ENCODE measurements around the gene VSIG4.

VSIG4 gene

GRCh38 chrX:66024570-66024969, 15.3 kb downstream of the VSIG4 start:
- in situ Hi-C loops (cut with HindIII; ENCODE audit: low sequenced_read_pairs), result no loop called here

- in situ Hi-C loops (cut with HindIII; ENCODE audit: low sequenced_read_pairs), result no loop called here
Observed at GRCh38 chrX:66024092-66024467, 15.8 kb downstream of the VSIG4 start.

DNA sequence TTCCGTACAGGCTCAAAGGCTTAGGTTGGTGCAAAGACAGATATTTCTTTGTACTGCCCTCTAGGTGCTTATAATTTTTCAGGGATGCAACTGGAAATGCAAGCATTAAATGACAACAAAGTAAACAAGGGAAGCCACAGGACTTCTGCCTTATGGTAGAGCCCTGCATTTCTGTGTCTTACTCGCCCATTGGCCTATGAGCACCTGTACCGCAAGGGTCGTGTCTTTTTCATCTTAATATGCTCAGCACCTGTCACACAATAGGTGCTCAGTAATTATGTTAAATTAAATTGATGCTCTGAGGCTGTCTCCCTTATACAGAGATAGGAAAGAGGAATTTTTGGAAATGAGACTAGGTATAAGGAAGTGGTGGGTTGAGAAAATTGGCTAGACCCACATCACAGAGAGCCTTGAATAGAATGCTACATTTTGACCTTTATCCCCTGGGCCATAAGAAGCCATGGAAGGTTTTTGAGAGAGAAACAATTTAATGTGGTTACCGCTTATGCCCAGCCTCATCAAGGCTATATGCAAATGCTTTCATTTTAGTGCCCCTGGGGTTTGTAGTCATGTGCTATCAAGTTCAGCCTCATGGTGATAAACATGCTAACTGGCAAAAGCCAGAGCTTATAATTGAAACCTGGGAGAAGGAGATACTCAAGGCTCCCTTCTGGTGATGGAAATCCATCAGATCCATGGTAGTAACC, 16.3 kb downstream of the VSIG4 start:
- in situ Hi-C loops (cut with HindIII; ENCODE audit: low sequenced_read_pairs), result no loop called here

DNA sequence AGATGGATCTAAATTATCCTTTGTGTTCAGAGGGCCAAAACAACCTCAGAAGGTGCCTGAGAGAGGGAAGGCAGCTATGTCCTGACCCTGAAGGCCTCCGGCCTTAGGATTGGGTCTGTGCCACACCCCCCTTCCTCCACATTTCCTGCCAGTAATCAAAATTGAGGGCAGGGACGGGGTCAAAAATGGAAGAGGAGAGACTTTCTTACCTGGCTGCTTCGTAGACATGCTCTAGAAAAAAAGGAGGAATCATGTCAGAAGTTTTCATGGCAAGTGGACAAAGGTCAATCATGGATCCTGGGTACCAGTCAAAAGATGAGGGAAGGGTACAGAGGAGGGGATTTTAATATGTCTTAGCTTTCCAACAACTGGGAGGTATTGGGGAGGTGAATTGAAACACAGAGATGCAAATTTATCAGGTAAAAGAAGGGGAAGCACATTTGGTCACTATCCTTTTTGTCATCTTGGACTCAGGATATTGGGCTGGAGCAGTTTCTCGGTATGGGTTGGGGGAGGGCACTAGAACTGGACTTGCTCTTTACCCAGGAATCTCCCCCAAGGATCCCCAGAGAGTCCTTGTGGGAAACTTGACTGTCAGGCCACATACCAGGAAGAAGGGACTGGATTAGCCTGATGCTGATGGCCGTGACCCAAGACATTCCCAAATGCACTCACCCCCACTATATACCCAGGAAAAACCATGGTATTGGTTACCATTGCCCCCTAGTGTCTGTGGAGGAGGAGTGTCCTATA, 17.1 kb downstream of the VSIG4 start:
- in situ Hi-C loops (cut with HindIII; ENCODE audit: low sequenced_read_pairs), result no loop called here

DNA sequence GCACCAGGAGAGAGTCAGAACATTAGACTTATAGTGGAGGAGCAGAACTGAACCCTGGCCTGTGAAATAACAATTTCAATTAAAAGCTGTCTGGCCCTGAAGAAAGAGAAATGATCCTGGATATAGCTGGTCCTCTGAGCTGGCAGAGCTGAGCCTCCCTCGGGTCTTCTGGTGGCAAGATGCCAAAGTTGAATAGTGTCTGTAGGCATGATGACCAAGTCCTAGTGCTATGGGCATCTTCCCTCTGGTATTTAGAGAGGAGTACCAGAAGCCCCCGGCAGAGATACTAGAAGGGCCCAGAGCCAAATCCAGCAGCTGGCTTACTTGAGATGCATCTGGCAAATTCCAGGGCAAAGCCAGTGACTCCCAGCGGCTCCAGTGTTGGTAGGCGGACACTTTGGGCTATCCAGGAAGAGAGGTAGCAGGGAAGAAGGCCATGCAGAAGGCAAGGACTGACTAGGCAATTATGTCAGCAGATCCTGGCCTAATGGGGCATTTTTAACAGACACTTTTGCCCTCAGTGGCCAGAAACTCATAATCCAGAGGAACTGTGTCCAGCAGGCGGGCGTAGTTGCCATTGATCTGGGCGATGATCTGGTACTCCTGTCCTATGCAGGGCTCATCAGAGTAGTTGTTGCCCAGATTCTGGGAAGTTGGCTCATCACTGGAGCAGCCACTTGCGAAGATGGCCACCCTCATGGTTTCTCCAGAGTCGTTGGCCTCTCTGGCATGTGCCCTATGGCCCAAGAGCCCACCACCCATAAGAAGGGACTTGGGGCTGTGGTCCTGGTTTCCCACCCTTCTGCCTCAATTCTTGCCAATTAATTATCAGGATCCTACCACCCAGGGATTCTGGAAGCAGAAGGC, 17.9 kb downstream of the VSIG4 start:
- in situ Hi-C loops (cut with HindIII; ENCODE audit: low sequenced_read_pairs), result no loop called here

DNA sequence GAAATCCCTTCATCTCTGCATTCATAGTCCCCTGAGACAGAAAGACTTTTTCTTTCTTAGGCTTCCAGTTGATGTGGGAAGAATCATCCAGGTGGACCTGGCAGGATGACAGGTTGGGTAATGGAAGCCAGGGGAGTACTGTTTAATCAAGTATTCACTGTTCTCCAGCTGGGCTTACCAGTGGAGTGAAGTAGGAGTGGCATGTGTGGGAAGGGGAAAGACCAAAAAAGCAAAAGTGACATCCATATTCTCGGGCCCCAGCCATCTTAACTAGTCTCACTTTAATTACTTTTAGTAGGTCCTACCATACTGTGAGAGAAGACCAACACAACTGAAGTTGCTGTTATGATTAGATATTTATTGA, 18.5 kb downstream of the VSIG4 start:
- in situ Hi-C loops (cut with HindIII; ENCODE audit: low sequenced_read_pairs), result no loop called here

- in situ Hi-C loops (cut with HindIII; ENCODE audit: low sequenced_read_pairs), result no loop called here
Observed at GRCh38 chrX:66020631-66021334, 19.1 kb downstream of the VSIG4 start.

DNA sequence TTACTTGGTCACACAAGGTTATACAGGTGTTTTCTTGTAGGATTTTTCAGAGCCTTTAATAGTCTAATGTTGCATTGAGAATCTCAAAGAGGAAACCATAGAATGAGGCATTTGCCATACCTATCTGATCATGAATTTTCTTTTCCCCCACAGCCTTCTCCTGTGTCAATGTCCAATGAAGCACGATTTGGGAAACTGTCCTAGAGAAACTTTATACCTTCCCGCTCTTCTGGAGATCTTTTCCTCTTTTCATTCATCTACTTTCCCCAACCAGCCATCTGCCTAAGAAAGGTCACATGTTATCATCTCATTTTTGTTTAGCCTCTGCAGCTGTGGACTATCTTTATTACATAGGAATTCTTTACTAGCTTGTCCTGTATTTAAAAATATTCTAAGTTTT, 19.9 kb downstream of the VSIG4 start:
- in situ Hi-C loops (cut with HindIII; ENCODE audit: low sequenced_read_pairs), result no loop called here

DNA sequence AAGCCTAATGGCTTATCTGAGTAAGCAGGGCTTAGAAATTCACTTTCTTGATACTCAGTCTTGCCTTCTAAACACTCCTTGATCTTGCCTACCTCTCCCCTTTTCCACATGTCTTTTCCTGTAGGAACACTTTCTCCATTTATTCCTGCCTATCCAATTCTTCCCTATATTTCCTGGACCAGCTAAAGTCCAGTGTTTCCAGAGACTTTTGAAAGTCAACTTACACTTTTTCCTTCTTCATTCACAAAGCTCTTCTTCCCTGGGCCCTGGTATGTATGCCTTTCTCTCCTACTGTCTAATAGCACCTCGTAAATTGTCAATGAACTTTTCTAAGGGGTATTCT, 20.6 kb downstream of the VSIG4 start:
- in situ Hi-C loops (cut with HindIII; ENCODE audit: low sequenced_read_pairs), result no loop called here

GRCh38 chrX:66018585-66019309, 21.1 kb downstream of the VSIG4 start:
- in situ Hi-C loops (cut with HindIII; ENCODE audit: low sequenced_read_pairs), result no loop called here

DNA sequence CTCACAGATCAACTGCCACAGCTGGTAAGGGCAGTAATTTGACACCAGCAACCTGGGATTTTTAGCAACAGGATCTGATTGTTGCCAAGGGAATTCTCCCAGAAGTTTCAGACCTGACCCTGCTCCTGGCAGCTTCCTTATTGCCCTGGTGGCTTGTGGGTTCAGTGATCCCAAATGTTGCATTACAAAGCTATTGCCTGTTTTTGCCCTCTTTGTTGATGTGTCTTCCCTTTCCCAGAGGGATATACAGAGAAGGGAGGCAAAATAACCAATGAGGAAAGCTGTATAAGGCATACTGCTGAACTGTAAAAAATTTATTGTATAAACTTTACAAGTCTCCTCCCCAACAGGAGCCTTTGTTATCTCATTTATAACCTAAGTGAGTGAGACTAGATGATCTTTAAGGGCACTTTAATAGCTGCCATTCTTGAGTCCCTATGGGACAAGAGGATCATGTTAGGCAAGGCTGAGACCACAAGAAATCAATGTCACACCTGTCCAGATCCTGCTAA, 22.2 kb downstream of the VSIG4 start:
- in situ Hi-C loops (cut with HindIII; ENCODE audit: low sequenced_read_pairs), result no loop called here

GRCh38 chrX:66016905-66017658, 22.8 kb downstream of the VSIG4 start:
- in situ Hi-C loops (cut with HindIII; ENCODE audit: low sequenced_read_pairs), result no loop called here

DNA sequence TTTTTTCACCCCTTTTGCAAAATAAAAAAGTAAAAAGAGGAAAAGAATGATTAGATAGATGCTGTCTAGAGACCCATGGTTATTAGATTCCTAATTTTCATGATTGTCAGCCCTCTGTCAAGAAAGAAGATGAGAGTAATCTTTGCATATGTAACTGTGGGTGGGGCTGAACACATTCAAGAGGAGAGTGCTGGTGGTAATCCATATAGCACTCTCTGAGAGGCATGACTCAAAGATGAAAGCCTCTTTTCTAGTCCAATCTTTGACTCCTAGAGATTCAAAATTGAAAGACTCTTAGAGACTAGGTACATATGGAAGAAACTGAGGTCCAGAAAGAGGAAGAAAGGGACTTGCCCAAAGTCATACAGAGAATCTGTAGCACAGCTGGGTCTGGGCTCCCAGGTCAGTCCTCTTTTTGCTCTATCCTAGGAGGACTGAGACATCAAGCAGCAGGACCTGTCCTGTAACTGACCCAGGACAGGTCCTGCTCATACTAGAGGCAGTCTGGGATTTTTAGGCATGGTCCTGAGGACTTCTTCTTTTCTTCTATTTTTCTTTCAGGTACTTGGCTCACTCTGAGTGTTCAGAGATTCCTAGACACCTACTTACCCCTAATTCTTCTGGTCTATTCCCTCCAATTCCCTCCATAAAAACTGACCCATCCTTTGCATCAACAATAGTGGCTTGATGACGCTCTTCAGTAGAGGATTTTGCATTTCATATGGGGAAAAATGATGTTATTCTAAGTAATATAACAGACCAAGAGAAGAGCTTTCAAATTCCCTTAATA, 23.8 kb downstream of the VSIG4 start:
- in situ Hi-C loops (cut with HindIII; ENCODE audit: low sequenced_read_pairs), result no loop called here

DNA sequence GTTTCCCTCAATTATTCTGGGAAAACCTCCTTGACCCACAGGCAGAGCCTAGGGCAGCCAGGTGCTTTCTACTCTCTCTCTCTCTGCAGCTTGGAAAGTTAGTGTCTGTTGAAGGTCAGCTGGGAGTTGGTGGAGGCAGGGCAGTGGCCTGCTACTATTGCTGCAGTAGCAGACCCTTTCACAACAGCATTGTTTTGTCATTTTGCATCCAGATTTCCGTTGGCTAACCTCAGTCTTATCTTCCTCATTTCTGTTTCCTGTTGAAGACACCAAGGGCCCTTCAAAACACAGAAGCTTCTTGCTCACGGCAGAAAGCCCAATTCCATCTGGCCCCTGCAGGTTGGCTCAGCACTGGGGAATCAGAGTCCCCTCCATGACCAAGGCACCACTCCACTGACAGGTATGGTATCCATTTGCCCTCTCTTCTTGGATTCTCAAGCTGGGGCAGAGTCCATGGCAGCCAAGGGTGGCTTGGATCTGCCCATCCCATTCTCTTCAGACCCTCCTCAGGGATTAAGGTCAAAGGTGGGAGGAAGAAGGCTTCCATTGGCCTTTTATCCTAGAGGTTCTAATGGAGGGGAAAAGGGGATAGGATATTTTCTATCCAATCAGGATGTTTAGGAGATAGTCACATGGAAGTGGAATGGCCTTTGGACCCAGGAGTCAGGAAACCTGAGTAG, 24.6 kb downstream of the VSIG4 start:
- in situ Hi-C loops (cut with HindIII; ENCODE audit: low sequenced_read_pairs), result no loop called here

DNA sequence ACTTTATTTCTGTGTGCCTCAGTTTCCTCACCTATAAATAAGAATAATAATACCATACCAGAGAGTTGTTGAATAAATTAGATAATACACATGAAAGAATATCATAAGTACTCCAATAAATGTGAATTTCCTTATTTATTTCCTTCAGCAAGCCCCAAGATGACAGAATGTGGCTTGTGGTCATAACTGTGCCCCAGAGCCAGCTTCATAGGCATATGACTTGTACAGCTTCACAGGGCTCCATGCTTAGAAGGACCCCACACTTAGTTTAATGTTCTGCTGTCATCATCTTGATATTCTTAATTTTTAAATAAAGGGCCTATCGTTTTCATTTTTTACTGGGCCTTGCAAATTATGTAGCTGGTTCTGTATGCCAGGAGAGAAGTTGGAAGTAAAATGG, 25.3 kb downstream of the VSIG4 start:
- in situ Hi-C loops (cut with HindIII; ENCODE audit: low sequenced_read_pairs), result no loop called here

GRCh38 chrX:66014084-66014483, 25.8 kb downstream of the VSIG4 start:
- in situ Hi-C loops (cut with HindIII; ENCODE audit: low sequenced_read_pairs), result no loop called here

- in situ Hi-C loops (cut with HindIII; ENCODE audit: low sequenced_read_pairs), result no loop called here
Observed at GRCh38 chrX:66013194-66013816, 26.6 kb downstream of the VSIG4 start.

DNA sequence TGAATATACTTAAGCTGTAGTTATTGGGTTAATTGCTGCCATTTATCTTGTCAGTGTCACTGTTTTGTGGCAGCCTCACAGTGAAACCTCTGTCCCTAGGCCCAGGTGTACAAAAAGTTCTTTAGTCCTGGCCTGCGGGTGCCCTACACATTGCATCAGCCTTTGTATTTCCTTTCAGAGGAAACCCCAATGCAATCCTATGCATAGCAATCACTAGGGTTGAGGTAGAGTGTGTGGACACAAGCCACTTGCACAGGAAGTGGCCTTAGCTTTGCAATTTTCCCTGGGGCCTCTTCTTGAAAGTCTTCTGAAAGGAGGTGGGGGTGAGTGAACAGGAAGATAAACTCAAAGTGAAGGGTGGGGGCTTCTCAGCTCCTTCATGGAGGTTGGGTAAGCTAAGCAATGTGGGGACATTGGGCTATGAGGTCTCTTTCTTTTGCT, 27.8 kb downstream of the VSIG4 start:
- in situ Hi-C loops (cut with HindIII; ENCODE audit: low sequenced_read_pairs), result no loop called here
